ENCODE measurements around the gene ITCH.

The ITCH gene

DNA sequence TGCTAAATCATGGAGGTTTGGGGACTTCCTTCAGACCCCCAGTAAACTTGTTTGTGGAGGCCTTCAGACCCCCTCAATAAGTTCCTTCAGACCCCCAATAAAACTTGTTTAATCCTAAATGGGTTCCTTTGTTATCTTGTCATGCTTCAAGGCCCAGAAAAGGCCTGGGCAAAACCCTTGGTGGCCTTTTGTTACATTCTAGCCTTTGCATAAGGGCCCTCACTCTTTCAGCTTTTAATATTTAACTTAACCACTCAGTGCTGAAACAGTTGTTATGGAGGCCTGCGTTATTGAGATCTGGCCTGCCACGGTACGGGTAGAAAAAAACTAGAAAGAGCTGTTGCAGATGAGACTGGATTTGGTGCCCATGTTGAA is 148.8 kb downstream of the ITCH start (continued):
- TF ChIP-seq ZNF223 (tag by site-specific recombination; IDR thresholded peaks at IDR 0.05) (no peak), MYNN (tag by site-specific recombination; IDR thresholded peaks at IDR 0.05; ENCODE audit: borderline replicate concordance) (no peak), ZNF266 (tag by site-specific recombination; IDR thresholded peaks at IDR 0.05; ENCODE audit: low read depth) (no peak), ZNF530 (tag by site-specific recombination; IDR thresholded peaks at IDR 0.05; ENCODE audit: low read depth) (no peak), ZNF510 (tag by site-specific recombination; IDR thresholded peaks at IDR 0.05; ENCODE audit: insufficient replicate concordance) (no peak)

DNA sequence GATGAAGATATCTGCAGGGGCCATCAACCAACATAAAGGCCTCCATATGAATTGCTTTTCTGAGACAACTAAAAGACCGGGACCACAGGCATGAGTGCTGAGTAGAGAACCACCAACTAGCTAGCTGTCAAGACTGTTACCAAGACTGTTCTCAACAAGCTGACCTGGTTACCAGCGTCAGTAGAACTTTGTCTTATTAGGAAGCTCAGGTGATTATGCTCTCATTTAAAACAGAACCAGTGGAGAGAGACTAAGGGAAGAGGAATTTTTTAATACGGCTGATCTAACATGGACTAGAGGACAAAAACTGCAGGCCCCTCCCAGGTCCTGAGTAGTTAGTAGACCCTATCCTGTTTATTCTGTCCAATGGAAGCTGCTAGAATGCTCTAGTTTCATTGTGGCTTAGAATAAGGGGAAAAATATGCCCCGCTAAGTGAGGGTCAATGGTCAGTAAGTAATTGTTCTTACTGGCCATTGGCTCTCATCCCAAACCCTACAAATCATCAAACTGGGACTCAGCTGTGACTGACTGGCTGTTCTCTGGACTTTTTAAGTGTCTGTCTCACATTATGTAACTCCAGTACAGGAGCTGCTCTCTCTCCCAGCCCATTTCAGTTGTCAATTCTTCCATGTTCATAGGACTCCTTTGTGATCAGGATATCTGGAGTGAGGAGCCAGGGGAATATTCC is 149.3 kb downstream of the ITCH start:
- no peaks in the 10 kb centered on the region for H3K9me3 ChIP-seq (ENCODE audit: control insufficient read depth, insufficient read depth, low read depth, low read length)
- H3K27ac ChIP-seq (ENCODE audit: extremely low read depth, low read depth, low read length), result no peak overlapping the region
- H3K4me1 ChIP-seq (ENCODE audit: control insufficient read depth, insufficient read depth, low read length), result no peaks in the 10 kb centered on the region
- ChIA-PET POLR2A (no interaction called here), CTCF (interaction anchor here (0.6 to 1.3 kb wide), 2 partner anchors 10 to 146 kb away, joined by 4 to 6 read pairs; no protein-coding TSS in a partner anchor)
- H3K36me3 ChIP-seq (ENCODE audit: control insufficient read depth in 2 of 2, insufficient read depth in 1 of 2, low read length in 2 of 2), result peaks cover 4 to 37% of the 10 kb centered on the region in 2 experiments; a peak in 1 of 3 replicates
- TF ChIP-seq ZNF658 (tag by site-specific recombination; IDR thresholded peaks at IDR 0.05) (no peak), ZNF214 (tag by site-specific recombination; IDR thresholded peaks at IDR 0.05; ENCODE audit: borderline replicate concordance) (no peak), ZNF747 (tag by site-specific recombination; IDR thresholded peaks at IDR 0.05) (no peak), GLIS2 (tag by site-specific recombination; IDR thresholded peaks at IDR 0.05) (no peak), ZBTB11 (tag by site-specific recombination; conservative IDR thresholded peaks at IDR 0.05; ENCODE audit: low read depth) (no peak), OSR2 (tag by site-specific recombination; IDR thresholded peaks at IDR 0.05) (no peak), ZNF202 (tag by site-specific recombination; IDR thresholded peaks at IDR 0.05; ENCODE audit: borderline replicate concordance) (no peak)
- TF ChIP-seq, protein P1, sequence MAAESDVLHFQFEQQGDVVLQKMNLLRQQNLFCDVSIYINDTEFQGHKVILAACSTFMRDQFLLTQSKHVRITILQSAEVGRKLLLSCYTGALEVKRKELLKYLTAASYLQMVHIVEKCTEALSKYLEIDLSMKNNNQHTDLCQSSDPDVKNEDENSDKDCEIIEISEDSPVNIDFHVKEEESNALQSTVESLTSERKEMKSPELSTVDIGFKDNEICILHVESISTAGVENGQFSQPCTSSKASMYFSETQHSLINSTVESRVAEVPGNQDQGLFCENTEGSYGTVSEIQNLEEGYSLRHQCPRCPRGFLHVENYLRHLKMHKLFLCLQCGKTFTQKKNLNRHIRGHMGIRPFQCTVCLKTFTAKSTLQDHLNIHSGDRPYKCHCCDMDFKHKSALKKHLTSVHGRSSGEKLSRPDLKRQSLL (tag by site-specific recombination; IDR thresholded peaks at IDR 0.05), result no peak
- H3K4me3 ChIP-seq (ENCODE audit: low read depth, low read length), result no peak overlapping the region

- ChIA-PET CTCF (interaction anchor here (0.6 to 6.5 kb wide), 3 partner anchors 10 to 200 kb away, joined by 4 to 57 read pairs (median 6); no protein-coding TSS in a partner anchor), POLR2A (no interaction called here)
- Histone ChIP-seq H3K4me1 (ENCODE audit: control insufficient read depth, insufficient read depth, low read length) (no peaks in the 10 kb centered on the region), H3K4me3 (ENCODE audit: low read depth, low read length) (no peak overlapping the region), H3K27ac (ENCODE audit: extremely low read depth, low read depth, low read length) (no peak overlapping the region), H3K9me3 (ENCODE audit: control insufficient read depth, insufficient read depth, low read depth, low read length) (no peaks in the 10 kb centered on the region), H3K36me3 (ENCODE audit: control insufficient read depth in 2 of 2, insufficient read depth in 1 of 2, low read length in 2 of 2) (peaks cover 4 to 31% of the 10 kb centered on the region in 2 experiments; a peak in 1 of 3 replicates)
- no peak for TF ChIP-seq ZNF488 (tag by site-specific recombination; IDR thresholded peaks at IDR 0.05)
- TF ChIP-seq ZFP41 (tag by site-specific recombination; IDR thresholded peaks at IDR 0.05; ENCODE audit: borderline replicate concordance), result no peak
- TF ChIP-seq ZNF311 (tag by site-specific recombination; IDR thresholded peaks at IDR 0.05; ENCODE audit: borderline replicate concordance), result no peak
- TF ChIP-seq HOXA7 (CRISPR knock-in tag; IDR thresholded peaks at IDR 0.05; ENCODE audit: borderline replicate concordance), result no peak
- TF ChIP-seq TSHZ1 (tag by site-specific recombination; IDR thresholded peaks at IDR 0.05; ENCODE audit: borderline replicate concordance), result no peak
- no peak for TF ChIP-seq ZNF426 (tag by site-specific recombination; IDR thresholded peaks at IDR 0.05)
- TF ChIP-seq ZFP37 (tag by site-specific recombination; IDR thresholded peaks at IDR 0.05), result no peak
Measured at GRCh38 chr20:34512955-34513419, 149.9 kb downstream of the ITCH start.
